ENCODE measurements around the gene EZR.

DNA sequence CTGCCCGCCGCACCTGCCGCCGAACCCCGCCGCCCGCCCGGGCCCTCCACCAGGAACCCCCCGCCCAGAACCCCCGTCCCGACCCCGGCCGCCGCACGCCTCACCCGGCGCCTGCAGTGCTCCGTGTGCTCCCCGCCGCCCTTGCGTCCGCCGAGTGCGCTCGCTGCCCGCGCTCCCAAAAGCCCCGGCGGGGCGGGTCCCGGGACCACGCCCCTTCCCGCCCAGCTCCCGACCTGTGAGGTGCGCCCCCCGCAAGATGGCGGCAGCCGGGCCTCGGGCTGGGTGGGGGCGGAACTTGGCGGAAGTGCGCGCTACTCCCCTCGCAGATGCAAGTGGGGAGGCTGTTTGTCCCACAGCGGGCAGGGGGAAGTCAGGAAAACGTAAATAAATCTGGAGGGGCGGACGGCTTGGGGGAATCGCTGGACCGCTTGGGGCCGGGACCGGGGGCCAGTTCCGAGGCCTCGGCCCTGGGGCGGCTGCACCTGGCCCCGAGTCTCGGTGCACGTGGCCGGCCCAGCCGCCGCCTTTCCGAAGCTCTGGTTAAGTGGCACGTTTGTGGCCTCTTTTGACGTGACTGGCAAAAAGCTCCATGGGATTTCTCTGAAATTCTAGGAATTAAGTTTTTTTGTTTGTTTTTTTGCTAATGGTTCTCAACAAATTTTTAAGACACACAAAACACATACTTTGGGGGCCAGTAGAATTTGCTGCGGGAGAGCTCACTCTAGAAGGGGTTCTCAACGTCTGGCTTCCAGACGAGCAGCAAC, at the start of gene EZR:
- TF ChIP-seq, protein P1, sequence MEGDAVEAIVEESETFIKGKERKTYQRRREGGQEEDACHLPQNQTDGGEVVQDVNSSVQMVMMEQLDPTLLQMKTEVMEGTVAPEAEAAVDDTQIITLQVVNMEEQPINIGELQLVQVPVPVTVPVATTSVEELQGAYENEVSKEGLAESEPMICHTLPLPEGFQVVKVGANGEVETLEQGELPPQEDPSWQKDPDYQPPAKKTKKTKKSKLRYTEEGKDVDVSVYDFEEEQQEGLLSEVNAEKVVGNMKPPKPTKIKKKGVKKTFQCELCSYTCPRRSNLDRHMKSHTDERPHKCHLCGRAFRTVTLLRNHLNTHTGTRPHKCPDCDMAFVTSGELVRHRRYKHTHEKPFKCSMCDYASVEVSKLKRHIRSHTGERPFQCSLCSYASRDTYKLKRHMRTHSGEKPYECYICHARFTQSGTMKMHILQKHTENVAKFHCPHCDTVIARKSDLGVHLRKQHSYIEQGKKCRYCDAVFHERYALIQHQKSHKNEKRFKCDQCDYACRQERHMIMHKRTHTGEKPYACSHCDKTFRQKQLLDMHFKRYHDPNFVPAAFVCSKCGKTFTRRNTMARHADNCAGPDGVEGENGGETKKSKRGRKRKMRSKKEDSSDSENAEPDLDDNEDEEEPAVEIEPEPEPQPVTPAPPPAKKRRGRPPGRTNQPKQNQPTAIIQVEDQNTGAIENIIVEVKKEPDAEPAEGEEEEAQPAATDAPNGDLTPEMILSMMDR (IDR thresholded peaks at IDR 0.05) = no peak
- no peak for TF ChIP-seq ZFX (IDR thresholded peaks at IDR 0.05; ENCODE audit: borderline replicate concordance)

Data from 22Rv1 (cell line).